Medulla oblongata (tissue), 1 donor: ENCODE data around the gene FAM72A.
"Not testable (repeated sequence)": the region's sequence is repeated elsewhere in the genome, so short reads cannot be mapped to it uniquely, and the experiment has no call there.

ENCODE experiments used
- DNase-seq: peaks from one replicate; pipeline ENCODE4 v3.0.0-alpha.2; 2015; ENCODE audit errors: extremely low spot score

Gene FAM72A

GRCh38 chr1:206202789-206203363 lies at the start of gene FAM72A:
Gene FAM72A, minus strand, starts transcription at chr1:206202839. Its CDS starts 814 bp downstream, at chr1:206202025.
- DNase-seq: peak; percentile 100

- DNase-seq: not testable (repeated sequence)
Observed at GRCh38 chr1:206250953-206251681, 48.5 kb upstream of the FAM72A start.

GRCh38 chr1:206246129-206246886 lies 43.7 kb upstream of the FAM72A start:
- DNase-seq: not testable (repeated sequence)

DNA sequence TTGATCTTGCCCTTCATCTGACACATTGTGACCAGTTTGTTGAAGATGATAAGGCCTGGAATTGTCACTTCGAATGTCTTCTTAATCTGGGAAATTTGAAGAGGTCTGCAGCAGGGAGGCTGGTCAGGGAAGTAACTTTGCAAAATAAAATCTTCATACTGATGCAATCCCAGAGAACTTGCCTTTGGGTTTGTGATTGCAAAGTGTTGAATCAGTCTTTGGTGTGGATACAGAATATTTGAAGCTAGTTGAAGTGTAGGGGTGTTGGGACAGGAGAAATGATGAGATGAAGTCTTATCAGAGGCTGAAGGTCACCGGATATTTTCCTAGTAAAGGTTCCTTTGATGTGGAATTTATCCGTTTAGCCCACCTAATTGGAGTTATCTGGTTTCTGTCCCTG lies 42.8 kb upstream of the FAM72A start:
- not testable (repeated sequence) for DNase-seq

DNA sequence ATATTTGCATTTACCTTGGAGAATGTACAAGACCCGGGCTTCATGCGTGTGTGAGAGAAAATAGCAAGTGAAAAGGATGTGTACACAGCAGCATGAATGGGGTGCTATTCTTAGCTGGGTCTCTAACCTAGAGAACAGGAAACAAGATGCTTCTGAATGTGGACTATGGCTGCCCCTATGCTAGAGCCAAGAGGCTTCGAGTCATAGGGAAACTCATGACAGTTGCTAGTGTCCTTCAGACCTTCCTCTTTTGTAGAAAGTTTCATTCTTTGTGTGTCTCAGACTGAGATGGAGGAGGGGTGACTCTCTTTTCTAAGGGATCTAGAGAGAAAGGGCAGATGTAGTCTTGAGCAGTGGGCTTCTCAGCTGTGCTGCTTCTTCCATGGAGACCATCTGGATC lies 40.7 kb upstream of the FAM72A start:
- DNase-seq: peak; percentile 59

DNA sequence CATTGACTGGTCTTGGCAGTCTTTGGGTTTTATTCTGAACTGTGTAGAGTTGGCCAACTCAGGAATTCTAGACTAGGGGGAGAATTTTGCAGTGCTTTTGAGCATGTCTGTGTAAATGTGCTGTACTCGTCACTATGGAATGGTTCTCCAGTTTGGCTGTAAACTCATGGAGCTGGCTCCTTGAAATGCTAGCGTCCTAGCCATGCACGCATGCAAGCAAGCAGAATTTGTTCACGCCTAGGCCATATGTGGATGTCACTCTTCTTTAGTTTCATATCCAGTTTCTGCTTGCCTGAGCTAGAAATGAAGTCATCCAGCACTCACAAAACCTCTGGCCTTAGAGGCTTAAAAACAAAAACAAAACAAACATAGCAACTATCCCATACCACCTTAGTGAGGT lies 37.6 kb upstream of the FAM72A start:
- DNase-seq: peak; percentile 2

DNA sequence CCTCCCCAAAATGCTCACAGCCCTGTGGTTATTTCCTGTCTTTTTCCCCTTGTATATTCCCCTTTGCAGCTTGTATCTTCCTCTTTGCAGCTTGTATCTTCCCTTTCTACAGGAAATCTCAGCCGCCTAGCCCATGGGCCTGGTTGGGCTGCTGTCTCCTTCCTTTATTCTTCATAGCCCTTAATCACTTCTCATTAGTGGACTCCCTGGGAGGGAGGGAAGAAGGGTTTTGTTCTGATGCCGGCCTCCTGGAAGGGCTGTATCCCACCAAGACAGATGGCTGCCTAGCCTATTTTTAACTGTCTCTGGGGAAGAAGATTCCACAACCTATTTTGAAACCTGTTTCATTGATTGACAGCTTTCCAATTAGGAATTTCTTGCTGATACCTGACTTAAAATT lies 32.6 kb upstream of the FAM72A start:
- DNase-seq: not testable (repeated sequence)

GRCh38 chr1:206234189-206234916 lies 31.7 kb upstream of the FAM72A start:
- DNase-seq: not testable (repeated sequence)

- DNase-seq: not testable (repeated sequence)
Observed at GRCh38 chr1:206232970-206233645, 30.5 kb upstream of the FAM72A start.

GRCh38 chr1:206231989-206232388 lies 29.4 kb upstream of the FAM72A start:
- DNase-seq: not testable (repeated sequence)

GRCh38 chr1:206229286-206229685 lies 26.6 kb upstream of the FAM72A start:
- not testable (repeated sequence) for DNase-seq

DNA sequence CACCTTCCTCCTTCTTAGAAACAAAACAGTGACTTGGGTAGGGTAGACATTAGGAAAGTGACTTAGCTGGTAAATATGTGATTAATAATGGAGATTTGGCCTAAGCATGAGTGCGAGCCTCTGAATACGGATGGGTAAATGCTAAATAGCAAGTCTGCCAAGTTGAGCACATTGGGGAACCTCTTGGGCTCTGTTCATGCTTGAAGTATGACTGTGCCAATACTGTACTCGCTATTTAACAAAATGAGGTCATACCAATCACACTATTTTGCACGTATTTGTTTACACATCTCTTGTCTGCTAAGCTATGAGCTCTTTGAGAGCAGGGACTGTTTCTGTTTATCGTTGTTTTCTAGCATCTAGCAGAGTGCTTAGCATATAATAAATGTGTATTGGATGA lies 24.2 kb upstream of the FAM72A start:
- DNase-seq: not testable (repeated sequence)

DNA sequence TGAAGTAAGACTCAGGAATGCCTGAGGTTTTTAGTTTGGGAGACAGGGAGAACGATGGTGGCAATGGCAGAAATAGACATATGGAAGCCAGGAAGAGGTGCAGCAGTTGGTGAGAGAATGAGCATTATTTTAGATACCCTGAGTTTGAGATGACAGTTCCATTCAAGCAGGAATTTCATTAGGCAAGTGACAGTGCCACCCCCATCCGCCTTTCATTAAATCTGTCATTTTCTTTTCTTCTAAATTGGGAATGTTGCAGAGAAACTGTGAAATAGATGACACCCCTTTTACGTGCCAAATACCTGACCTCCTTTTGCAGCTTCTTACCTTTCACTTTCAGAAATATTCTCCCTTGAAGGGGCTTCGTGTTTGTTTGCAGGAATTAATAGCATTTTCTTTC lies 22.7 kb upstream of the FAM72A start:
- DNase-seq: not testable (repeated sequence)

DNA sequence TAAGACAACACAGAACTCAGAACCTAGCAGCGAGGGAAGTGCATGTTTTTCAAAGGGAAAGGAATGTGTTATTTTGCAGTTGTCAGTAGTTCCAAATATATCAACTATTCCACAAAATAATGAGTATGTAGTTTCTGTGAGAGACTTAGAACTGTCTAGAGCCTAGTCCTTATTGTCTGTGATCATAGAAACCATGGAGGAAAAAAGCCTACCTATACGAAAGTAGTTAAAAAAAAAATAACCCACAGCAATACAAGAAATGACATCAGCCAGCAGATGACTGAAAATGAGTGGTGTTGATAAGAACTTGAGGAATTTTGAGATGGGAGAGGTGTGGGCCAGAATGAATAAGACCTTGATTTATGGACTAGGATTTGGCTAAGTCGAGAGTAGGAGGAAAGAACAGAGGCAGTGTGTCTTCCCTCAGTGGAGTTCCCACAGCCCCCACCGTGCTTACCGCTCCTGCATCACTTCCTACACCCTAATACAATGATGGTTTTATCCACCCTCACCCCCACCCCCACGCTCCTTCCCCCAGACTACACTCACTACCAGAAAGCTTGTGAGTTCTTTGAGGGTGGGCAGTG lies 21.6 kb upstream of the FAM72A start:
- DNase-seq: not testable (repeated sequence)

DNA sequence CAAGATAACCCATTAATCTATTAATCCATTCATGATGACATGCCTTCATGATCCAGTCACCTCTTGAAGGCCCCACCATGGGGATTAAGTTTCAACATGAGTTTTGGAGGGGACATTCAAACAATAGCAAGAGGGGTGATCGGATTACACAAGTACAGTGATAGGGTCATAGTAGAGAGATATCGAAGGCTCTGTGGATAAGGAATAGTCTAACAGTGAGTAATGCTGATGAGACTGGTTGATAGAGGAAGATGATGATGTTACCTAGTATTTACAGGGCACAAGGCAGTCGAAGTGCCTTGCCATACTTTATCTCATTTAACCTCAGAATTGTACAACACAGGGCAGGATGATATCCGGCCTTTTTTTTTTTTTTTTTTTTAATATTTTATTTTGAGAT lies 18.9 kb upstream of the FAM72A start:
- not testable (repeated sequence) for DNase-seq

DNA sequence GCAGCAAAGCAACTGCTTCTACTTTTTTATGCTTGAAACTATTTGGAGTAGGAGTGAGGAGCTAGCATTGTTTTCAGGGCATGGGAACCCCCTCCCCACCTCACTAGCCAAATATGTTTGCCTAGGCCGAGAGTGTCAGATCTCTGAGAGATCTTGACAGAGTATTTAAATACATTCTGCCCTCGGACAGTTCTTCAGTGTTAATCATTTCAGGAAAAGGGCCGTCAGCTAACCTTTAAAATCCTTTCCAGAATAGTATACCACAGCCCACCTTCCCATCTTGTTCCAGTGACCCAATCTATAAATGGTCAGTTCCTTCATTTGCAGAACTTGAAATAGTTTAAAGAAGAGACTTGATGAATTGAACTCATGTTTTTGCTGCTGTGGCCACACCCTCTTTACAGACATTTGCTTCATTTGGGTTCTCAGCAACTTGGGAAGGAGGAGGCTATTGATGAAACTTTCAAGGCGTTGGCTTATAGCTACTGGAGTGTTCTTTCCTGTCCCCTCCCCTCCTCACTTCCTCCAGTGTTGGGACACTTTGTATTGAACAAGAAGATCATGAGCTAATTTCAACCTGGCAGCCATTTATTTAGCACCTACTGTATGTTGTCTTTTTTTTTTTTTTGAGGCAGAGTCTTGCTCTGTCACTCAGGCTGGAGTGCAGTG lies 17.8 kb upstream of the FAM72A start:
- not testable (repeated sequence) for DNase-seq

- not testable (repeated sequence) for DNase-seq
Observed at GRCh38 chr1:206219514-206220331, 17.1 kb upstream of the FAM72A start.

DNA sequence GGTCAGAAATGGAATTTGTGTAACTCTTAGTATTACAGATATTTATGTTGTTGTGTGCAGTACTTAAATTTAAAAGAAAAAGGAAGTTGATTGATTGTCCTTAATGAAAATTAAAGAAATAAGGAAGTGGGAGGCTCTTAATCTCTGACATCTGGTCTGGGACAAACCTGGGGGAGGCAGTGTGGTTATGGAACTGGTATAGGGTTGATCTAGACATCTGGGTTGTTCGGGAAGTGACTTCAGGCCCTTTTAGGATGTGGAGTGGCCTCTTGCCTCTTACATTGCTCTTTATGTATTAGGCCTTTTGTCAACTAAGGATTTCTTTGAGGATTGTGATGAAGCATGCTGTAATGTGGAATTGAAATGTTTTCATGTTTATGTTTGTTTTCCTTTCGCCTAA lies 16.1 kb upstream of the FAM72A start:
- not testable (repeated sequence) for DNase-seq

GRCh38 chr1:206218285-206218684 lies 15.6 kb upstream of the FAM72A start:
- DNase-seq: not testable (repeated sequence)
